Fibroblast of pulmonary artery (primary cell): Measurements from ENCODE around the gene FBXO2.

Source experiments
- DNase-seq: peaks from one replicate; pipeline ENCODE4 v3.0.0-alpha.2; 2010; ENCODE audit warnings: low read depth
- H3K4me3 ChIP-seq: replicated peaks from 2 replicates; pipeline ENCODE4 v1.5.1; 2011; ENCODE audit warnings: low read depth, mild to moderate bottlenecking, control low read depth, low read length, moderate library complexity
- CTCF ChIP-seq: IDR thresholded peaks from 2 replicates; pipeline ENCODE4 v1.5.1; 2011; ENCODE audit warnings: mild to moderate bottlenecking, control low read depth, low read length, inconsistent platforms; ENCODE audit errors: missing control alignments

FBXO2 gene

GRCh38 chr1:11654137-11654938 is at the start of gene FBXO2, which contains the start of gene FBXO44:
Gene FBXO2 (minus strand): TSS chr1:11654429. CDS start chr1:11654340, 89 bp downstream.
Gene FBXO44 (plus strand): TSS chr1:11654877. CDS start chr1:11655836, 959 bp downstream.
- no peak for DNase-seq

GRCh38 chr1:11703357-11704193 is 49.3 kb upstream of the FBXO2 start:
- H3K4me3 ChIP-seq, result no peak overlapping the region
- no peak for TF ChIP-seq CTCF
- no peak for DNase-seq

More at GRCh38 chr1:11654137-11654938, at the start of gene FBXO2, which contains the start of gene FBXO44:
- H3K4me3 ChIP-seq, result peak within 1 kb of the TSS; percentile 59
- no peak for TF ChIP-seq CTCF

GRCh38 chr1:11701981-11702803 is 48.0 kb upstream of the FBXO2 start:
- no peak for TF ChIP-seq CTCF

GRCh38 chr1:11701551-11701961 is 47.3 kb upstream of the FBXO2 start:
- no peak for TF ChIP-seq CTCF
- DNase-seq, result no peak
- H3K4me3 ChIP-seq, result no peak overlapping the region

More at GRCh38 chr1:11701981-11702803, 48.0 kb upstream of the FBXO2 start:
- DNase-seq, result no peak
- H3K4me3 ChIP-seq, result no peak overlapping the region

GRCh38 chr1:11700601-11701467 is 46.6 kb upstream of the FBXO2 start:
- TF ChIP-seq CTCF, result no peak
- no peak for DNase-seq
- no peak overlapping the region for H3K4me3 ChIP-seq

- DNase-seq, result no peak
- no peak for TF ChIP-seq CTCF
- H3K4me3 ChIP-seq, result no peak overlapping the region
These were observed 43.6 kb upstream of the FBXO2 start for GRCh38 chr1:11697893-11698210.
